DOHH2 (cell line): Measurements from ENCODE around the gene LNP1.
"Not testable (repeated sequence)": the region's sequence is repeated elsewhere in the genome, so short reads cannot be mapped to it uniquely, and the experiment has no call there.

ENCODE experiments used
- H3F3A ChIP-seq: fragments of 200-600 bp; sonication (generic), shearing (Covaris generic); 2 replicates; pipeline ENCODE4 v1.6.0; 2016; ENCODE audit warnings: antibody characterized with exemption, mild to moderate bottlenecking; ENCODE audit not compliant: control insufficient read depth, insufficient read depth
- H3K27ac ChIP-seq: fragments of 200-600 bp; sonication (generic); 2 replicates; pipeline ENCODE4 v1.5.1; 2014; ENCODE audit warnings: low read depth, mild to moderate bottlenecking, low read length, moderate library complexity
- H3K27me3 ChIP-seq: fragments of 200-600 bp; sonication (generic); 2 replicates; pipeline ENCODE4 v1.6.1; 2014; ENCODE audit warnings: mild to moderate bottlenecking, low read length, mixed read lengths; ENCODE audit not compliant: control insufficient read depth
- H3K36me3 ChIP-seq: fragments of 200-600 bp; sonication (generic); 2 replicates; pipeline ENCODE4 v1.6.1; 2014; ENCODE audit warnings: mild to moderate bottlenecking, low read length, moderate library complexity, mixed read lengths; ENCODE audit not compliant: control insufficient read depth
- H3K4me1 ChIP-seq: fragments of 200-600 bp; sonication (generic); 2 replicates; pipeline ENCODE4 v1.6.1; 2014; ENCODE audit warnings: mild to moderate bottlenecking, low read length, mixed read lengths; ENCODE audit not compliant: control insufficient read depth
- H3K4me2 ChIP-seq: fragments of 200-600 bp; sonication (generic); 2 replicates; pipeline ENCODE4 v1.6.0; 2014; ENCODE audit warnings: mild to moderate bottlenecking, low read length, moderate library complexity
- H3K4me3 ChIP-seq: fragments of 200-600 bp; sonication (generic); 2 replicates; pipeline ENCODE4 v1.5.1; 2014; ENCODE audit warnings: mild to moderate bottlenecking, low read length, mixed read lengths
- H3K79me2 ChIP-seq: fragments of 200-600 bp; sonication (generic); 2 replicates; pipeline ENCODE4 v1.6.1; 2014; ENCODE audit warnings: mild to moderate bottlenecking, low read length, mixed read lengths; ENCODE audit not compliant: control insufficient read depth
- H3K9me2 ChIP-seq: fragments of 200-600 bp; sonication (generic); replicated peaks from 2 replicates; pipeline ENCODE4 v1.6.1; 2014; ENCODE audit warnings: mild to moderate bottlenecking, low read length, mixed read lengths; ENCODE audit not compliant: control insufficient read depth
- H3K9me3 ChIP-seq: fragments of 200-600 bp; sonication (generic); 2 replicates; pipeline ENCODE4 v1.6.1; 2014; ENCODE audit warnings: antibody characterized with exemption, low read length, mixed read lengths; ENCODE audit not compliant: control insufficient read depth, insufficient read depth
- H4K20me1 ChIP-seq: fragments of 200-600 bp; sonication (generic); 2 replicates; pipeline ENCODE4 v1.6.0; 2014; ENCODE audit warnings: low read depth, mild to moderate bottlenecking, antibody characterized with exemption, low read length, moderate library complexity; ENCODE audit not compliant: control insufficient read depth, insufficient read depth
- CTCF ChIP-seq: fragments of 200-600 bp; sonication (generic); IDR thresholded peaks from one replicate; pipeline ENCODE4 v1.5.1; 2014; ENCODE audit warnings: antibody characterized with exemption, mild to moderate bottlenecking, low read depth, low read length; ENCODE audit not compliant: poor library complexity, severe bottlenecking
- EZH2phosphoT487 ChIP-seq: fragments of 200-600 bp; sonication (generic); IDR thresholded peaks from 2 replicates; pipeline ENCODE4 v1.6.1; 2017; ENCODE audit warnings: borderline replicate concordance, mild to moderate bottlenecking, antibody characterized with exemption, low read length, moderate library complexity, mixed read lengths

Gene LNP1

GRCh38 chr3:100468676-100469075 is 67.3 kb downstream of the LNP1 start:
- Histone ChIP-seq H3K36me3 (no peaks in the 10 kb centered on the region), H4K20me1 (no peaks in the 10 kb centered on the region), H3F3A (no peaks in the 10 kb centered on the region), H3K27ac (no peak overlapping the region), H3K79me2 (no peaks in the 10 kb centered on the region), H3K9me2 (no peaks in the 10 kb centered on the region), H3K4me1 (no peaks in the 10 kb centered on the region), H3K4me3 (no peak overlapping the region), H3K27me3 (peaks cover 4% of the 10 kb centered on the region; the same call in 1 of the 2 replicates), H3K4me2 (no peak overlapping the region), H3K9me3 (no peaks in the 10 kb centered on the region; the same call in 1 of the 2 replicates)
- TF ChIP-seq EZH2phosphoT487 (no peak), CTCF (no peak)

- TF ChIP-seq CTCF (no peak), EZH2phosphoT487 (no peak)
- H4K20me1 ChIP-seq = no peaks in the 10 kb centered on the region
- H3K4me3 ChIP-seq = no peak overlapping the region
- H3K27ac ChIP-seq = no peak overlapping the region
- no peaks in the 10 kb centered on the region for H3K27me3 ChIP-seq
- H3K9me3 ChIP-seq = no peaks in the 10 kb centered on the region; the same call in 1 of the 2 replicates
- no peaks in the 10 kb centered on the region for H3K79me2 ChIP-seq
- H3K4me2 ChIP-seq = no peak overlapping the region
- no peaks in the 10 kb centered on the region for H3K36me3 ChIP-seq
- no peaks in the 10 kb centered on the region for H3K9me2 ChIP-seq
- no peaks in the 10 kb centered on the region for H3F3A ChIP-seq
- no peaks in the 10 kb centered on the region for H3K4me1 ChIP-seq
Measured at GRCh38 chr3:100470951-100471350, 69.6 kb downstream of the LNP1 start.

- H3K4me3 ChIP-seq = no peak overlapping the region
- H3K27me3 ChIP-seq = no peaks in the 10 kb centered on the region
- H3F3A ChIP-seq = no peaks in the 10 kb centered on the region
- no peaks in the 10 kb centered on the region for H3K9me2 ChIP-seq
- no peak overlapping the region for H3K27ac ChIP-seq
- no peaks in the 10 kb centered on the region; the same call in 1 of the 2 replicates for H3K9me3 ChIP-seq
- H3K4me2 ChIP-seq = no peak overlapping the region
- no peak for TF ChIP-seq CTCF
- no peak for TF ChIP-seq EZH2phosphoT487
- no peaks in the 10 kb centered on the region for H3K4me1 ChIP-seq
- no peaks in the 10 kb centered on the region for H4K20me1 ChIP-seq
- H3K79me2 ChIP-seq = no peaks in the 10 kb centered on the region
- H3K36me3 ChIP-seq = no peaks in the 10 kb centered on the region
Measured at GRCh38 chr3:100471444-100471843, 70.1 kb downstream of the LNP1 start.

- H3K27ac ChIP-seq, H3K4me2 ChIP-seq, H3K9me2 ChIP-seq, H3F3A ChIP-seq, H3K36me3 ChIP-seq, H3K4me3 ChIP-seq, H3K27me3 ChIP-seq, H3K4me1 ChIP-seq, H3K9me3 ChIP-seq, H3K79me2 ChIP-seq, H4K20me1 ChIP-seq: not testable (repeated sequence)
Measured at GRCh38 chr3:100477851-100478360, 76.6 kb downstream of the LNP1 start.

GRCh38 chr3:100478521-100478920 is 77.2 kb downstream of the LNP1 start:
- not testable (repeated sequence) for H3K27ac ChIP-seq, H3K9me2 ChIP-seq, H3K4me1 ChIP-seq, H3K4me2 ChIP-seq, H4K20me1 ChIP-seq, H3K27me3 ChIP-seq, H3K36me3 ChIP-seq, H3F3A ChIP-seq, H3K9me3 ChIP-seq, H3K79me2 ChIP-seq, H3K4me3 ChIP-seq
